AG04450 (cell line): Measurements from ENCODE around the gene ABCB9. TPM values are rescaled to one million over a fixed set of nuclear protein-coding genes. Genes with fewer than 3 reads are reported as not detected.
"Not testable (repeated sequence)": the region's sequence is repeated elsewhere in the genome, so short reads cannot be mapped to it uniquely, and the experiment has no call there.

ENCODE experiments used
- CTCF ChIA-PET: fragments of 300-600, 350-600 bp; formaldehyde crosslinking; extraction: SDS; loops from one replicate; lab custom pipeline; 2022; ENCODE audit warnings: antibody characterized with exemption, inconsistent platforms; lab: Charles Lee
- POLR2A ChIA-PET: fragments of 350-600 bp; formaldehyde crosslinking; extraction: SDS; loops from one replicate; lab custom pipeline; 2021; ENCODE audit warnings: antibody characterized with exemption, inconsistent platforms; lab: Yijun Ruan, JAX
- DNase-seq: peaks from one replicate; pipeline ENCODE4 v3.0.0-alpha.2; 2011; ENCODE audit warnings: low read depth, low spot score
- H3K27ac ChIP-seq: one replicate; pipeline ENCODE4 v1.5.1; 2012; ENCODE audit warnings: low read depth, low read length, control low read depth
- H3K27me3 ChIP-seq: one replicate; pipeline ENCODE4 v1.6.0; 2012; ENCODE audit warnings: low read length; ENCODE audit not compliant: control insufficient read depth, insufficient read depth
- H3K4me3 ChIP-seq: 2 replicates; pipeline ENCODE4 v1.5.1; 2011; ENCODE audit warnings: mild to moderate bottlenecking, low read depth, low read length, control low read depth
- H3K9me3 ChIP-seq: 2 replicates; pipeline ENCODE4 v1.5.1; 2012; ENCODE audit warnings: low read length; ENCODE audit not compliant: control insufficient read depth, insufficient read depth
- polyA plus RNA-seq: library from polyadenylated mRNA; depleted of rRNA; stranded (reverse); fragments of >200 nt; gene quantifications from 2 replicates; pipeline ENCODE4 v1.2.3, GENCODE V29; 2011
- TF ChIP-seq, protein P1 (sequence below): IDR thresholded peaks from 2 replicates; pipeline ENCODE4 v1.5.1; 2011; ENCODE audit warnings: low read depth, low read length, control low read depth, inconsistent platforms

Gene ABCB9
- polyA plus RNA-seq, 1 experiment, result 3.4 TPM

DNA sequence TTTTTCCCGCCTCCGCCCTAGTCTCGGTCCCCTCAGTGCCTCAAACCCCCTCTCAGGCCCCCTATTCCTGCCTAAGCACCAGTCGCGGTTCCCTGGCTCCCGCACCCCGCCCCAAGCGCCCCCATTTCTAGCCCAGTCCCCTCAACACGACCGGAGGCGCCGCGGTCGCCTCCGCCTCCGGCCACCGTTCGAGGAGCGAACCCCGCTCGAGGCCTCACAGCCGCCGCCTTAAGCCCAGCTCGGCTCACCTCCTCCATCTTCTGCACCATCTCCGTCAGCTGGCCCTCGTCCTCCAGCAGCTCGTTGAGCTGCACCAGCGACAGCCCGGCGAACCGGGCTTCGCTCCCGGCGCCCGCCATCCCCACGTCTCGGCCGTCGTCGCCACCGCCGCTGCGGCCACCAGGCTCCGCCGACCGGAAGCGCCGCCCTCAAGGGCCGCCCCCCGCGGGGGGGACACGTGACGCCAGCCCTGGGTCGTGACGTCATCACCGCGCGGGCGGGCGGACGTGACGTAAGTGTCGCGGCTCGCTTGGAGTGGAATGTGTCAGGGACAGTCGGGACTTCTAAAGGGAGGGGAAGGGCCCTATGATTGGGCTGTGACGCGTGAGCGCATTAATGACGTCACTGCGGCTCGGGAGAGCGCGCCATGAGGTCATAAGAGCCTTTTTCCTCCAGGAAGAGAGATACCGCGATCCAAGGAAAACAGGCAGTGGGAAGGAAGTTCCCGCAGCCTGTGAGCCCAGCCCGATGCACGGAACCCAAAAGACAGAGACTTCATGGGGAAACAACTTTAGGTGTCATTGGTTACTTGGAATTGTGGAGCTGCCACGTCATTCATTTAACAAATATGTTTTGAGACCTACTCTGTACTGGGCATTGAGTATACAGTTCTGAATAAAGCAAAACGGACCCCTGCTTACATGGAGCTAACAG, 70.3 kb downstream of the ABCB9 start, which contains the start of gene VPS37B:
VPS37B (minus strand) TSS at position 421 of the 933 bp plus-strand sequence; CDS start at position 359, 62 bp downstream.
- ChIA-PET CTCF (no interaction called here), POLR2A (no interaction called here)
- Histone ChIP-seq H3K27me3 (no peaks in the 10 kb centered on the region), H3K4me3 (peak within 1 kb of the TSS; percentile 92), H3K9me3 (peaks cover 2% of the 10 kb centered on the region; the same call in 1 of the 2 replicates), H3K27ac (peak within 1 kb of the TSS; percentile 82)
- TF ChIP-seq, protein P1, sequence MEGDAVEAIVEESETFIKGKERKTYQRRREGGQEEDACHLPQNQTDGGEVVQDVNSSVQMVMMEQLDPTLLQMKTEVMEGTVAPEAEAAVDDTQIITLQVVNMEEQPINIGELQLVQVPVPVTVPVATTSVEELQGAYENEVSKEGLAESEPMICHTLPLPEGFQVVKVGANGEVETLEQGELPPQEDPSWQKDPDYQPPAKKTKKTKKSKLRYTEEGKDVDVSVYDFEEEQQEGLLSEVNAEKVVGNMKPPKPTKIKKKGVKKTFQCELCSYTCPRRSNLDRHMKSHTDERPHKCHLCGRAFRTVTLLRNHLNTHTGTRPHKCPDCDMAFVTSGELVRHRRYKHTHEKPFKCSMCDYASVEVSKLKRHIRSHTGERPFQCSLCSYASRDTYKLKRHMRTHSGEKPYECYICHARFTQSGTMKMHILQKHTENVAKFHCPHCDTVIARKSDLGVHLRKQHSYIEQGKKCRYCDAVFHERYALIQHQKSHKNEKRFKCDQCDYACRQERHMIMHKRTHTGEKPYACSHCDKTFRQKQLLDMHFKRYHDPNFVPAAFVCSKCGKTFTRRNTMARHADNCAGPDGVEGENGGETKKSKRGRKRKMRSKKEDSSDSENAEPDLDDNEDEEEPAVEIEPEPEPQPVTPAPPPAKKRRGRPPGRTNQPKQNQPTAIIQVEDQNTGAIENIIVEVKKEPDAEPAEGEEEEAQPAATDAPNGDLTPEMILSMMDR, result no peak
- no peak for DNase-seq

GRCh38 chr12:122895320-122895703, 71.0 kb downstream of the ABCB9 start:
- TF ChIP-seq, protein P1, result no peak
- Histone ChIP-seq H3K27me3 (no peaks in the 10 kb centered on the region), H3K9me3 (peaks cover 2% of the 10 kb centered on the region; the same call in 1 of the 2 replicates), H3K4me3 (peak overlapping the region; percentile 92), H3K27ac (peak overlapping the region; percentile 82)
- ChIA-PET POLR2A (no interaction called here), CTCF (interaction anchor here (1.0 kb wide), 1 partner anchor 34 kb away, joined by 3 read pairs; no protein-coding TSS in a partner anchor)
- no peak for DNase-seq

- peaks cover 2% of the 10 kb centered on the region; the same call in 1 of the 2 replicates for H3K9me3 ChIP-seq
- no peak for DNase-seq
- no peaks in the 10 kb centered on the region for H3K27me3 ChIP-seq
- peak overlapping the region; percentile 13 for H3K27ac ChIP-seq
- ChIA-PET POLR2A (interaction anchor here (0.7 kb wide), 1 partner anchor 24 kb away, joined by 8 read pairs; no protein-coding TSS in a partner anchor), CTCF (interaction anchor here (0.6 to 1.0 kb wide), 3 partner anchors 34 to 58 kb away, joined by 3 to 11 read pairs (median 3); no protein-coding TSS in a partner anchor)
- TF ChIP-seq, protein P1, result no peak
- peak overlapping the region; percentile 92 for H3K4me3 ChIP-seq
These were observed 71.8 kb downstream of the ABCB9 start for GRCh38 chr12:122894193-122895121.

- CTCF ChIA-PET, result interaction anchor here (0.6 to 0.7 kb wide), 3 partner anchors 35 to 85 kb away, joined by 3 to 11 read pairs (median 3); no protein-coding TSS in a partner anchor
- POLR2A ChIA-PET, result interaction anchor here (0.7 kb wide), 1 partner anchor 25 kb away, joined by 8 read pairs; no protein-coding TSS in a partner anchor
- H3K4me3 ChIP-seq, result peak overlapping the region; percentile 92; the same call in 1 of the 2 replicates
- H3K27me3 ChIP-seq, result no peaks in the 10 kb centered on the region
- TF ChIP-seq, protein P1, result no peak
- H3K9me3 ChIP-seq, result peaks cover 2% of the 10 kb centered on the region; the same call in 1 of the 2 replicates
- no peak for DNase-seq
- H3K27ac ChIP-seq, result no peak overlapping the region
These were observed 72.8 kb downstream of the ABCB9 start for GRCh38 chr12:122893208-122894153.

DNA sequence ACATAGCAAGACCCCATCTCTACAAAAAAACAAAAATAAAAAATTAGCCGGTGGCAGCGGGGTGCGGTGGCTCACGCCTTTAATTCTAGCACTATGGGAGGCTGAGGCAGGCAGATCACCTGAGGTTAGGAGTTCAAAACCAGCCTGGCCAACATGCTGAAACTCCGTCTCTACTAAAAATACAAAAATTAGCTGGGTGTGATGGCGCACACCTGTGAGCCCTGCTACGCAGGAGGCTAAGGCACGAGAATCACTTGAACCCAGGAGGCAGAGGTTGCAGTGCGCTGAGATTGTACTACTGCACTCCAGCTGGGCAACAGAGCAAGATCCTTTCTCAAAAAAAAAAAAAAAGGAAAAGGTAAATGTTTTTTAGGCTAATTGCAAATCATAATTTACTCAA, 73.5 kb downstream of the ABCB9 start:
- H3K27me3 ChIP-seq, H3K9me3 ChIP-seq, DNase-seq, CTCF ChIA-PET: not testable (repeated sequence)
- POLR2A ChIA-PET, result interaction anchor here (1.6 kb wide), 1 partner anchor 13 kb away, joined by 4 read pairs; no protein-coding TSS in a partner anchor
- Histone ChIP-seq H3K4me3 (peak overlapping the region; percentile 31), H3K27ac (peak overlapping the region; percentile 76)
